ENCODE data around the gene TRIM2.
"Not testable (repeated sequence)": the region's sequence is repeated elsewhere in the genome, so short reads cannot be mapped to it uniquely, and the experiment has no call there.

The TRIM2 gene

GRCh38 chr4:153189016-153189801, 15.0 kb upstream of the TRIM2 start:
- DNase-seq (ENCODE audit: low read depth): no peak

GRCh38 chr4:153191795-153192363, 12.4 kb upstream of the TRIM2 start:
- DNase-seq (ENCODE audit: low read depth): no peak

- DNase-seq (ENCODE audit: low read depth): no peak
These were observed 6.9 kb upstream of the TRIM2 start for GRCh38 chr4:153197301-153197700.

- DNase-seq (ENCODE audit: low read depth): no peak
These were observed 5.5 kb upstream of the TRIM2 start for GRCh38 chr4:153198719-153199118.

- DNase-seq (ENCODE audit: low read depth): not testable (repeated sequence)
These were observed 497 bp upstream of the TRIM2 start for GRCh38 chr4:153203746-153204145.

- no peak for DNase-seq (ENCODE audit: low read depth)
These were observed 745 bp downstream of the TRIM2 start for GRCh38 chr4:153204728-153205648.

- DNase-seq (ENCODE audit: low read depth): no peak
These were observed 1.5 kb downstream of the TRIM2 start for GRCh38 chr4:153205757-153206156.

GRCh38 chr4:153206534-153206933, 2.3 kb downstream of the TRIM2 start:
- DNase-seq (ENCODE audit: low read depth): no peak

- no peak for DNase-seq (ENCODE audit: low read depth)
These were observed 2.8 kb downstream of the TRIM2 start for GRCh38 chr4:153207027-153207426.

GRCh38 chr4:153207567-153207966, 3.3 kb downstream of the TRIM2 start:
- DNase-seq (ENCODE audit: low read depth): no peak

- no peak for DNase-seq (ENCODE audit: low read depth)
These were observed 5.2 kb downstream of the TRIM2 start for GRCh38 chr4:153209410-153209809.

- DNase-seq (ENCODE audit: low read depth): no peak
These were observed 6.5 kb downstream of the TRIM2 start for GRCh38 chr4:153210727-153211126.

GRCh38 chr4:153211986-153212728, 7.9 kb downstream of the TRIM2 start:
- no peak for DNase-seq (ENCODE audit: low read depth)

- DNase-seq (ENCODE audit: low read depth): no peak
These were observed 8.5 kb downstream of the TRIM2 start for GRCh38 chr4:153212736-153213135.

- DNase-seq (ENCODE audit: low read depth): no peak
These were observed 11.7 kb downstream of the TRIM2 start for GRCh38 chr4:153215921-153216320.

GRCh38 chr4:153216546-153216945, 12.3 kb downstream of the TRIM2 start:
- no peak for DNase-seq (ENCODE audit: low read depth)

- DNase-seq (ENCODE audit: low read depth): no peak
These were observed 13.2 kb downstream of the TRIM2 start for GRCh38 chr4:153217440-153217839.

- no peak for DNase-seq (ENCODE audit: low read depth)
These were observed 14.7 kb downstream of the TRIM2 start for GRCh38 chr4:153218961-153219360.

GRCh38 chr4:153220682-153221395, 16.6 kb downstream of the TRIM2 start:
- no peak for DNase-seq (ENCODE audit: low read depth)

GRCh38 chr4:153221783-153222706, 17.8 kb downstream of the TRIM2 start:
- DNase-seq (ENCODE audit: low read depth): no peak

Measured in stimulated activated CD8-positive, alpha-beta memory T cell treated with anti-CD3 and anti-CD28 coated beads, Interleukin-15, amount 100 ng/mL, for 1 hour (primary cell).